HG02763 (cell line): ENCODE data around the gene ST8SIA6.
"Not testable (repeated sequence)": the region's sequence is repeated elsewhere in the genome, so short reads cannot be mapped to it uniquely, and the experiment has no call there.

Experiments used
- ATAC-seq: cut with Tn5 transposase; IDR thresholded peaks from one replicate; pipeline ENCODE4 v1.9.1; 2021; ENCODE audit warnings: mild to moderate bottlenecking, moderate library complexity; ENCODE audit not compliant: unreplicated experiment

Gene ST8SIA6

GRCh38 chr10:17349717-17350116, 104.7 kb downstream of the ST8SIA6 start:
- ATAC-seq: no peak

- no peak for ATAC-seq
Measured at GRCh38 chr10:17348501-17349349, 105.7 kb downstream of the ST8SIA6 start.

DNA sequence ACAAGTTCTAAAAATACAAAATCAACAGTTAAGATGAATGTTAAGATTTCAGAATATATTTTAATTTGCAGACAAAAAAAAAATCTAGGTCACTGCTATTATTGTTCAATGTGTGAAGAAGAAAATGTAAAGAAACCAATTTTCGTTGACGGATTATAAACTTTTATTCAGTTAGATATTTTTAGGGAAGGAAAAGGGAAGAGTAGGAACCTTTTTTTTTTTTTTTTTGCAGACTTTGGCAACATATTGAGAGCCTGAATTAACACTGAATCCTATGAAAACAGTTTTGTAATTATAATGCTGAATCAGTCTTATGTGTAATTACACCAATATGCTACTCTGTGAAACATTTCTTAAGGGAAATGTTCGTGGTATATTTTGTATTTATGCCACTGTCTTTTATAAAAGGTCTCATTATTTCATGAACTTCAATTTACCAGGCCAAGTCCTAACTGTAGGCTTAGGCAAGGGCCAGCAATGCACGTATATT, 106.3 kb downstream of the ST8SIA6 start:
- ATAC-seq: no peak

- no peak for ATAC-seq
Measured at GRCh38 chr10:17344206-17344605, 110.2 kb downstream of the ST8SIA6 start.

GRCh38 chr10:17343118-17343517, 111.3 kb downstream of the ST8SIA6 start:
- ATAC-seq: no peak

DNA sequence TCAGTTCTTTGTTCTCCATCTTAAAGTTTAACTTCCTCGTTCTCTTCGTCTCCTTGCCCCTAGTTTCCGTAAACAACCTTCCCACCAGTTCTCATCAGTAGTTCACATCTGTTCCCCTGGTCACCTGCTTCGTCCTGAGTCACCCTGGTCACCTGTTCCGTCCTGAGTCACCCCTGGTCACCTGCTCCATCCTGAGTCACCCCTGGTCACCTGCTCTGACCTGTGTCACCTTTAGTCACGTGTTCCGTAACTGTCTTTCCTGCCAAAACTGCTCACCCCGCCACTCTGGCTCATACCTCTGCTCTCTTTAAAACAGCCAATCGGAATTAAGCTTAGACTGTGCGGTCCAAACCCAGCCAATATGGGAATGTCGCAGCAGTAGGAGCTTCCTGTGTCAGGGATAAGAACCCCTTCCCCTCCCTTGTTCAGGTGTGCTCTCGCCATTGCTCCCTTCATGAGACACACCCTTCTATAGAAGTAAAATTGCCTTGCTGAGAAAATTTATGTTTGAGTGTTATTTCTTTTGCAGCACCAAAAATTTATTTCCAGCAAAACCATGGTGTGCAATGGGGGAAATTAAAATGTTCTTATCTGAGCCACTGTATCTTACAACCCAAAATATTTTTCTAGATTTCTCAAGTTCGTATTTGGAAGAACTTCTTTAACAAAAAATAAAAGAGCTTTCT, 114.1 kb downstream of the ST8SIA6 start:
- no peak for ATAC-seq

- ATAC-seq: no peak
Measured at GRCh38 chr10:17335065-17335464, 119.3 kb downstream of the ST8SIA6 start.

DNA sequence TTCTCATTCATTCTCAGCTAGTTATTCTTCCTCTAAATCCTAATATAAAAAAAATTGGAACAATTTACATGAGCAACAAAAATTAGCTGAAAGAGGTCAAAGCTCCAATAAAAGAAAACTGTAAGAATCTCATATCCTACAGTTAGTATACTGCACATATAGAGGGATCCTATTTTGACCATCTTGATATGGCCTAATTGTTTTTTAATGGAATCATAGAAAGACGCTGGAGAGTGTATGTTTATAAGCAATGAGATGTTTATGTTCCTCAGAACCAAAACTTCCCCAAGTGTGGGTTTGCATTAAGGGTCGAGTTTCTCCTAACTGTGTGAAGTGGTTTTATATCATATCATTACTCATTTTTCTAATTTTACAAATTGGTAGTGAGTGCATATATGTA, 123.9 kb downstream of the ST8SIA6 start:
- ATAC-seq: no peak

GRCh38 chr10:17326377-17326776, 128.0 kb downstream of the ST8SIA6 start:
- no peak for ATAC-seq

DNA sequence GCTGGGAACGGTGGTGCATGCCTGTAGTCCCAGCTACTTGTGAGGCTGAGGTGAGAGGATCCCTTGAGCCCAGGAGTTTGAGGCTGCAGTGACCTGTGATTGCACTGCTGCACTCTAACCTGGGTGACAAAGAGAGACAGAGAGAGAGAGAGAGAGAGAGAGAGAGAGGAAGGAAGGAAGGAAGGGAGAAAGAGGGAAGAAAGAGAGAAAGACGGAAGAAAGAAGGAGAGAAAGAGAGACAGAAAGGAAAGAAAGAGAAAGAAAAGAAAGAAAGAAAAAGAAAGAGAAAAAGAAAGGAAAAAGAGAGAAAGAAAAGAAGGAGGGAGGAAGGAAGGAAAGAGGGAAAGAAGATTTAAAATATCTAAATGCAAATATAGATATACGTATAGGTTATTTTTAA, 132.4 kb downstream of the ST8SIA6 start:
- ATAC-seq: not testable (repeated sequence)

- ATAC-seq: peak; percentile 60
Measured at GRCh38 chr10:17316488-17317170, 137.8 kb downstream of the ST8SIA6 start.

DNA sequence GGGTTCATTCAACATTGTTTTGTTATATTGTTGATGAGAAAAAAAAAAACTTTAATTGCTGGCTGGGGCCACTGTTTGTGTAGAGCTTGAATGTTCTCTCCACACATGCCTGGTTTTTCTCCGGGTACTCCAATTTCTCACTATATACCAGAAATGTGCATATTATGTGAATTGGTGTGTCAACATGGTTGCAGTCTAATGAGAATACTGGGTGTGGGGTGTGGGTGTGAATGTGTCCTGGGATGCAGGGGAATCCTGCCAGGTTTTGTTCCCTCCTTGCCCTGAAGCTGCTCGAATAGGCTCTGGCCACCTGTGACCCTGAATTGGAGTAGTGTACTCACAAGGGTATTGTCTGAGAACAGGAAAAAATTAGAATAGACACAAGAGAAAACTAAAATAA, 145.0 kb downstream of the ST8SIA6 start:
- ATAC-seq: no peak

- no peak for ATAC-seq
Measured at GRCh38 chr10:17307123-17307522, 147.3 kb downstream of the ST8SIA6 start.

DNA sequence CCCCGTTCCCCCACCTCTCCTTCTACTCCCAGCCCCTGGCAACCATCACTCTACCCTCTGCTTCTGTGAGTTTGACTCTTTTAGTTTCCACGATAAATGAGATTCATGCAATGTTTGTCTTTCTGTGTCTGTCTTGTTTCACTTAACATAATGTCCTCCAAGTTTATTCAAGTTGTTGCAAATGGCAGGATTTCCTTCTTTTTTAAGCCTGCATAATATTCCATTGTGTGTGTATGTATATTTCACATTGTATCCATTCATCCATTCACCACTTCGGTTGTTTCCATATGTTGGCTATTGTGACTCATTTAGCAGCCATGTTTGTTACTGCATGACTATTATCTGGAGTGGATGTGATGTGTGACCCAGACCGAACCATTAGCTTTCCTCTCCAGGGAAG, 162.0 kb downstream of the ST8SIA6 start:
- ATAC-seq: no peak

GRCh38 chr10:17290226-17290625, 164.2 kb downstream of the ST8SIA6 start:
- no peak for ATAC-seq

- no peak for ATAC-seq
Measured at GRCh38 chr10:17289763-17290162, 164.6 kb downstream of the ST8SIA6 start.

- no peak for ATAC-seq
Measured at GRCh38 chr10:17286562-17287550, 167.5 kb downstream of the ST8SIA6 start.

GRCh38 chr10:17282311-17282710, 172.1 kb downstream of the ST8SIA6 start:
- no peak for ATAC-seq

GRCh38 chr10:17278607-17279240, 175.7 kb downstream of the ST8SIA6 start:
- ATAC-seq: no peak
